ENCODE data around the gene DPYD.

DPYD gene

GRCh38 chr1:97797403-97798183 is 123.2 kb downstream of the DPYD start:
- no peak overlapping the region for H3K4me3 ChIP-seq (ENCODE audit: low read depth, low read length)
- TF ChIP-seq CTCF (IDR thresholded peaks at IDR 0.05; ENCODE audit: borderline replicate concordance, insufficient read depth, low read depth, low read length) = no peak

DNA sequence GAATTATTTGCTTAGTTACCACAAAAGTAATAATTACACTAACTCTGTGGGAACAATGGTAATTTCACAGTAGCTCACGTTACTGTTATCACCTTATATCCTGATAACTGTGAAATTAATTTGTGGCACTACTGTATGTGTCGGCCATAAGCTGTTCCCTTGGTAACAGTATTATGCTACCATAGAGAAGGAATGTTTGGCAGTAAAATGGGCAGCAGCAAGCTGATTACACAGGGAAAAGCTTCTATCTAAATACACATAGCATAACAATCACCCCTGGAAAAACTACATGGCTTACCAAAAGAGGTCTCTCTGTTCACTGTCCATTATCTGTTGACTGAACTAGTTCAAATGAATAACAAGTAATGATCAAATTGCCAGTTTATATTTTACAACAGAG is 124.1 kb downstream of the DPYD start:
- no peak for TF ChIP-seq CTCF (IDR thresholded peaks at IDR 0.05; ENCODE audit: borderline replicate concordance, insufficient read depth, low read depth, low read length)
- H3K4me3 ChIP-seq (ENCODE audit: low read depth, low read length) = no peak overlapping the region

- H3K4me3 ChIP-seq (ENCODE audit: low read depth, low read length) = no peak overlapping the region
- TF ChIP-seq CTCF (IDR thresholded peaks at IDR 0.05; ENCODE audit: borderline replicate concordance, insufficient read depth, low read depth, low read length) = no peak
These were observed 128.2 kb downstream of the DPYD start for GRCh38 chr1:97792655-97793054.

GRCh38 chr1:97791251-97791650 is 129.6 kb downstream of the DPYD start:
- TF ChIP-seq CTCF (IDR thresholded peaks at IDR 0.05; ENCODE audit: borderline replicate concordance, insufficient read depth, low read depth, low read length) = no peak
- H3K4me3 ChIP-seq (ENCODE audit: low read depth, low read length) = no peak overlapping the region

- no peak overlapping the region for H3K4me3 ChIP-seq (ENCODE audit: low read depth, low read length)
- no peak for TF ChIP-seq CTCF (IDR thresholded peaks at IDR 0.05; ENCODE audit: borderline replicate concordance, insufficient read depth, low read depth, low read length)
These were observed 133.6 kb downstream of the DPYD start for GRCh38 chr1:97787231-97787630.

GRCh38 chr1:97784661-97785060 is 136.2 kb downstream of the DPYD start:
- no peak overlapping the region for H3K4me3 ChIP-seq (ENCODE audit: low read depth, low read length)
- TF ChIP-seq CTCF (IDR thresholded peaks at IDR 0.05; ENCODE audit: borderline replicate concordance, insufficient read depth, low read depth, low read length) = no peak

GRCh38 chr1:97783751-97784150 is 137.1 kb downstream of the DPYD start:
- H3K4me3 ChIP-seq (ENCODE audit: low read depth, low read length) = no peak overlapping the region
- TF ChIP-seq CTCF (IDR thresholded peaks at IDR 0.05; ENCODE audit: borderline replicate concordance, insufficient read depth, low read depth, low read length) = no peak
